Muscle layer of duodenum (tissue), 2 donors: Measurements from ENCODE around the gene SLC4A5.

Experiments
- H3K27ac ChIP-seq: one replicate; pipeline ENCODE4 v1.7.0; 2013; ENCODE audit warnings: mild to moderate bottlenecking, low read length
- H3K27me3 ChIP-seq: one replicate; pipeline ENCODE4 v1.7.0; 2013; ENCODE audit warnings: low read depth, mild to moderate bottlenecking, control low read depth, low read length
- H3K36me3 ChIP-seq, 2 donors: one replicate each; pipeline ENCODE4 v1.7.0; 2013; ENCODE audit warnings: low read length in 2 of 2, control low read depth in 1 of 2, mild to moderate bottlenecking in 1 of 2; ENCODE audit not compliant: insufficient read depth in 2 of 2, control insufficient read depth in 1 of 2
- H3K4me1 ChIP-seq, 2 donors: one replicate each; pipeline ENCODE4 v1.7.0; 2013; ENCODE audit warnings: low read length in 2 of 2, mild to moderate bottlenecking in 2 of 2, control low read depth in 1 of 2, moderate library complexity in 1 of 2; ENCODE audit not compliant: insufficient read depth in 2 of 2, control insufficient read depth in 1 of 2
- H3K4me3 ChIP-seq, 2 donors: one replicate each; pipeline ENCODE4 v1.7.0; 2013; ENCODE audit warnings: low read length in 2 of 2, low read depth in 1 of 2, mild to moderate bottlenecking in 1 of 2
- H3K9me3 ChIP-seq, 2 donors: one replicate each; pipeline ENCODE4 v1.7.0; 2013; ENCODE audit warnings: low read length in 2 of 2, control low read depth in 1 of 2, mild to moderate bottlenecking in 1 of 2; ENCODE audit not compliant: control insufficient read depth in 1 of 2
- donor health status: healthy.

SLC4A5 gene

GRCh38 chr2:74261204-74261864 lies 81.9 kb downstream of the SLC4A5 start:
- H3K27me3 ChIP-seq, result no peaks in the 10 kb centered on the region
- no peaks in the 10 kb centered on the region for H3K9me3 ChIP-seq
- no peaks in the 10 kb centered on the region for H3K4me1 ChIP-seq
- no peak overlapping the region for H3K27ac ChIP-seq
- no peak overlapping the region for H3K4me3 ChIP-seq
- H3K36me3 ChIP-seq, result peaks cover 0 to 10% of the 10 kb centered on the region in 2 donors

- Histone ChIP-seq H3K4me3 (no peak overlapping the region), H3K4me1 (no peaks in the 10 kb centered on the region), H3K9me3 (no peaks in the 10 kb centered on the region), H3K27ac (no peak overlapping the region), H3K27me3 (no peaks in the 10 kb centered on the region), H3K36me3 (peaks cover 0 to 12% of the 10 kb centered on the region in 2 donors)
These were observed 82.7 kb downstream of the SLC4A5 start for GRCh38 chr2:74260495-74260894.

DNA sequence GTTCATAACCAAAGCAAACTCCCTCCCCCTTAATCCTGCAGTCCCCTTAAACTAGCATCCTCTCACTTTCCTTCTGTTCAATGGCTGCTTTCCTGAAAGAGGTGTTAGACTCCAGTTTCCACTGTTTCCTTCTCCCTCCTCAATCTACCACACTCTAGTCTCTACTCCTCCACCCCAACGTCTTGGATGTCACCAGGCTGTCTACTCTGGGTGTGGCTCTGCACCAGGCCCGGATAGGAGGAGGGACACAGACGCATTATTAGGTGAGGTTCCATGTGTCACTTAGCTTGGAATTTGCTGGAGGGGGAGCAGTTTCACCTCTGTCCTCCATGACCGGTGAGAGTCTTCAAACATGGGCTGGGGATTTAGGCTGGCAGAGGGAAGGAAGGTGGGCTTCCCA lies 83.5 kb downstream of the SLC4A5 start:
- Histone ChIP-seq H3K27me3 (no peaks in the 10 kb centered on the region), H3K9me3 (no peaks in the 10 kb centered on the region), H3K36me3 (peaks cover 0 to 13% of the 10 kb centered on the region in 2 donors), H3K27ac (no peak overlapping the region), H3K4me3 (no peak overlapping the region), H3K4me1 (no peaks in the 10 kb centered on the region)

DNA sequence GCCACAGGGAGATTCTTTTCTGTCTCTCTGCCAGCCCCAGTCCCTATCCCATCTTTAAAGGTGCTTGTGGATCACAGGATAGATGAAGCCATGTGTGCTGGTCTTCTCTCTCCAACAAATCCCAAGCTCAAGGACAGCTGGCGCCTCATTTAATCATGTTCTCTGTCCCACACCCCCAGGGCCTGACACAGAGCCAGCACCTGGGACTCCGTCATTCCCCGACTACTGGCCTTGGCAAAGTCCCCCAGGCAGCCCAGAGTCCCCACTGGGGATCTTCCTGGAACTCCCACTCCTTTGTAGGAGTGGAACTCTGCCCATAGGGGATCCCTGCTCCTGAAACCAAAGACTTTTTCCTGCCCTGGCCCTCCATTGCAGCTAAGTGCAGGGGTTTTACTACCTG lies 84.0 kb downstream of the SLC4A5 start:
- Histone ChIP-seq H3K4me1 (no peaks in the 10 kb centered on the region), H3K4me3 (no peak overlapping the region), H3K36me3 (peaks cover 0 to 13% of the 10 kb centered on the region in 2 donors), H3K27ac (no peak overlapping the region), H3K27me3 (no peaks in the 10 kb centered on the region), H3K9me3 (no peaks in the 10 kb centered on the region)

DNA sequence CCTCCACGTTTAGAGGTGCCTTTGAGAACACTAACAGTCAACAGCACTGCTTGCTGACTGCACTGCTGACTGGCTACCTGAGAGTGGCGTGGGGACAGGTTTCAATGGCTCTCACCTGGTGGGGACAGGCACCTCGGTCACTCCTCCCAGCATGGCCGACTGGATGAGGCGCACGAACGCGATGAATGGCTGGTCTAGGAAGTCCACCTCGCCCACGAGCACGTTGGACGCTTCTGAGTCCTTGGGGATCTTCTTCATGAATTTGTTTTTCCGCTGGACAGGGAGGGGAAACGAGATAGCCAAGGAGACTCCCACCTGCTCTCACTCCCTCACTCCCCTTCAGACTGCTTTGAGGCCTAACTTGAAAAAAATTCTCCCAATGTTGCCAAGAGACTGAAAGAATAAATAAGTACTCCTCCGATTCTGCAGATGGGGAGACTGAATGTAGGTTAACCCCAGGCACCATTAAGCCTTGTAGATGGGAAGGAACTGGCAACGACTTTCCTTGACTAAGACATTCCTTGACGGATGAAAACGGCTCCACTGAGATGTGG lies 87.5 kb downstream of the SLC4A5 start:
- H3K27ac ChIP-seq, result no peak overlapping the region
- no peak overlapping the region for H3K4me3 ChIP-seq
- H3K27me3 ChIP-seq, result no peaks in the 10 kb centered on the region

GRCh38 chr2:74253971-74254310 lies 89.3 kb downstream of the SLC4A5 start:
- no peaks in the 10 kb centered on the region for H3K4me1 ChIP-seq
- no peaks in the 10 kb centered on the region for H3K27me3 ChIP-seq
- H3K4me3 ChIP-seq, result no peak overlapping the region
- H3K36me3 ChIP-seq, result peaks cover 0 to 13% of the 10 kb centered on the region in 2 donors
- H3K9me3 ChIP-seq, result no peaks in the 10 kb centered on the region
- no peak overlapping the region for H3K27ac ChIP-seq

More for the DNA sequence above, 87.5 kb downstream of the SLC4A5 start:
- H3K4me1 ChIP-seq, result no peaks in the 10 kb centered on the region
- no peaks in the 10 kb centered on the region for H3K9me3 ChIP-seq
- H3K36me3 ChIP-seq, result peaks cover 0 to 13% of the 10 kb centered on the region in 2 donors

GRCh38 chr2:74253306-74253970 lies 89.8 kb downstream of the SLC4A5 start:
- H3K27me3 ChIP-seq, result no peaks in the 10 kb centered on the region
- no peak overlapping the region for H3K27ac ChIP-seq
- peaks cover 0 to 9% of the 10 kb centered on the region in 2 donors for H3K36me3 ChIP-seq
- no peaks in the 10 kb centered on the region for H3K4me1 ChIP-seq
- H3K4me3 ChIP-seq, result no peak overlapping the region
- no peaks in the 10 kb centered on the region for H3K9me3 ChIP-seq

DNA sequence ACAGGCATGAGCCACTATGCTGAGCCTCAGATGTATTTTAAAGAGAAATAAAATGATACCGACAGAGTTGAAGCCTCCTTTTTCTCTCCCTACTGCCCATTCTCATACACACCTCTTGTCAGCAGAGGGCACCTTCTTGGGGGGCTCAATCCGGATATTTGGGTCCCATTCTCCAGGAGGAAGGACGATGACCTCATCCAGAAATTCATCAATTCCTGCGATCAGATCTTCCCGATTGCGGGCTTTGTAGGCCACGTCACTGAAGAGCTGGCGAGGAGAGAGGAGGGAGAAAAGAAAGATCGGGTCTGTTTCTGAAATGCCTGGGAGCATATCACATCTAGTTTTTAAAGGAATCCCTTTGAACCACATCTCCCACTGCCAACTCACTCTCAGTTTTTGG lies 90.4 kb downstream of the SLC4A5 start:
- Histone ChIP-seq H3K36me3 (peaks cover 0 to 4% of the 10 kb centered on the region in 2 donors), H3K27ac (no peak overlapping the region), H3K4me3 (no peak overlapping the region), H3K9me3 (no peaks in the 10 kb centered on the region), H3K27me3 (no peaks in the 10 kb centered on the region), H3K4me1 (no peaks in the 10 kb centered on the region)

- peaks cover 0 to 6% of the 10 kb centered on the region in 2 donors for H3K36me3 ChIP-seq
- H3K27me3 ChIP-seq, result no peaks in the 10 kb centered on the region
- no peak overlapping the region for H3K27ac ChIP-seq
- no peak overlapping the region for H3K4me3 ChIP-seq
- H3K9me3 ChIP-seq, result no peaks in the 10 kb centered on the region
- H3K4me1 ChIP-seq, result no peaks in the 10 kb centered on the region
These were observed 91.2 kb downstream of the SLC4A5 start for GRCh38 chr2:74252036-74252435.

DNA sequence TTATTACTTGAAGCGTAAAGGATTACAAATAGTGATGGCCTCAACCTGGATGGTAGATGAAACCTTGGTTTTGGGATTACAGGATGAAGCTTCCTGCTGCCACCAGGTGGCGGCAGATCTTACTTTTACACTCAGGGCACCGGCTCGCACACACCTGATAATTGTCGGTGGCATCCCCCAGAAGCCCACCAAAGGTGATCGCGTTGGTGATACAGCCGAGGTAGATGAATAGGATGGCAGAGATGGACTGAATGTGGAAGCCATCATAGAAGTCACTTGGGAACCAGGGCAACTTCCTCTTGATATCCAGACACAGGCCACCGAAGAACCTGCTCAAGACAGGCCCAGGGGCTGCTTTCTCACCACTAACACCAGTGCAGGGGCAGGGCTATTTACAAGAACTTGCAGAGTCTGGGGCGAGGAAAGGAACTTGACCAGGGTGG lies 93.0 kb downstream of the SLC4A5 start:
- Histone ChIP-seq H3K9me3 (no peaks in the 10 kb centered on the region), H3K36me3 (peaks cover 0 to 3% of the 10 kb centered on the region in 2 donors), H3K27ac (no peak overlapping the region), H3K4me3 (no peak overlapping the region), H3K4me1 (no peaks in the 10 kb centered on the region), H3K27me3 (no peaks in the 10 kb centered on the region)

DNA sequence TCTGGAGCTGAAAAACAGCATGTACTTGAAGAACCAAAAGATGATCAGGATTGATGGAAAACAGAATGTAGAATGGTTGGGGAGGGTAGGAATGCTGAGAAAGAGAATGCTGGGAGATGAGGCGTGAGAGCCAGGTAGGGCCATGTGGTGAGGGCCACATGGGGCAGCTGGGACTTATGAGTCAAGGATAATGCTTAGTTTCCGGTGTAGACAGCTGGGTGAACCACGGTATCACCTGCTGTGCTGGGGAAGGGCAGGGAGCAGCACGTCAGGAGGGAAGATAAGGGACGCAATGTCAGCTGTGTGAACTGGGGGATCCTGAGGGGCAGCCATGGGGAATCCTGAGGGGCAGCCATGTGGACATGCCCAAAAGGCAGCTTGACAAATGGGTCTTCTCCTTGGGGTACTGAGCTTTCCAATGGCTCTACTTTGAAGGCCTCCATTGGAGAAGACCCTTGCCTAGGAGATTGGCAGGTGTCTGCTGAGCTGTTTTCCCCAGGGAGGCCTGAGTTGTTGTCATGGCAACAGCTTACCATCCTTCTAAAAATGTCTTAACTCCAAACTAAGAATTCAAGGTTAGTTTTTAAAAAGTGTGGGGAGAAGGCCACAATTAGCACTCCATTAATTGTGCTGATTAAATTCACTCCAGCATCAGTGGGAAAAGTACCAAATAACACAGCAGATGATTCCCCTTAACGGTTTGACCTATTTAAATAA lies 93.7 kb downstream of the SLC4A5 start:
- Histone ChIP-seq H3K9me3 (no peaks in the 10 kb centered on the region), H3K36me3 (peaks cover 0 to 3% of the 10 kb centered on the region in 2 donors), H3K27me3 (no peaks in the 10 kb centered on the region), H3K4me1 (no peaks in the 10 kb centered on the region), H3K4me3 (no peak overlapping the region), H3K27ac (no peak overlapping the region)
